GM19467 (cell line): ENCODE results near the gene SEMA4C.

Experiments used
- ATAC-seq: cut with Tn5 transposase; IDR thresholded peaks from one replicate; pipeline ENCODE4 v1.9.1; 2021; ENCODE audit warnings: mild to moderate bottlenecking, moderate library complexity; ENCODE audit not compliant: unreplicated experiment

Gene SEMA4C, protein sequence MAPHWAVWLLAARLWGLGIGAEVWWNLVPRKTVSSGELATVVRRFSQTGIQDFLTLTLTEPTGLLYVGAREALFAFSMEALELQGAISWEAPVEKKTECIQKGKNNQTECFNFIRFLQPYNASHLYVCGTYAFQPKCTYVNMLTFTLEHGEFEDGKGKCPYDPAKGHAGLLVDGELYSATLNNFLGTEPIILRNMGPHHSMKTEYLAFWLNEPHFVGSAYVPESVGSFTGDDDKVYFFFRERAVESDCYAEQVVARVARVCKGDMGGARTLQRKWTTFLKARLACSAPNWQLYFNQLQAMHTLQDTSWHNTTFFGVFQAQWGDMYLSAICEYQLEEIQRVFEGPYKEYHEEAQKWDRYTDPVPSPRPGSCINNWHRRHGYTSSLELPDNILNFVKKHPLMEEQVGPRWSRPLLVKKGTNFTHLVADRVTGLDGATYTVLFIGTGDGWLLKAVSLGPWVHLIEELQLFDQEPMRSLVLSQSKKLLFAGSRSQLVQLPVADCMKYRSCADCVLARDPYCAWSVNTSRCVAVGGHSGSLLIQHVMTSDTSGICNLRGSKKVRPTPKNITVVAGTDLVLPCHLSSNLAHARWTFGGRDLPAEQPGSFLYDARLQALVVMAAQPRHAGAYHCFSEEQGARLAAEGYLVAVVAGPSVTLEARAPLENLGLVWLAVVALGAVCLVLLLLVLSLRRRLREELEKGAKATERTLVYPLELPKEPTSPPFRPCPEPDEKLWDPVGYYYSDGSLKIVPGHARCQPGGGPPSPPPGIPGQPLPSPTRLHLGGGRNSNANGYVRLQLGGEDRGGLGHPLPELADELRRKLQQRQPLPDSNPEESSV

DNA sequence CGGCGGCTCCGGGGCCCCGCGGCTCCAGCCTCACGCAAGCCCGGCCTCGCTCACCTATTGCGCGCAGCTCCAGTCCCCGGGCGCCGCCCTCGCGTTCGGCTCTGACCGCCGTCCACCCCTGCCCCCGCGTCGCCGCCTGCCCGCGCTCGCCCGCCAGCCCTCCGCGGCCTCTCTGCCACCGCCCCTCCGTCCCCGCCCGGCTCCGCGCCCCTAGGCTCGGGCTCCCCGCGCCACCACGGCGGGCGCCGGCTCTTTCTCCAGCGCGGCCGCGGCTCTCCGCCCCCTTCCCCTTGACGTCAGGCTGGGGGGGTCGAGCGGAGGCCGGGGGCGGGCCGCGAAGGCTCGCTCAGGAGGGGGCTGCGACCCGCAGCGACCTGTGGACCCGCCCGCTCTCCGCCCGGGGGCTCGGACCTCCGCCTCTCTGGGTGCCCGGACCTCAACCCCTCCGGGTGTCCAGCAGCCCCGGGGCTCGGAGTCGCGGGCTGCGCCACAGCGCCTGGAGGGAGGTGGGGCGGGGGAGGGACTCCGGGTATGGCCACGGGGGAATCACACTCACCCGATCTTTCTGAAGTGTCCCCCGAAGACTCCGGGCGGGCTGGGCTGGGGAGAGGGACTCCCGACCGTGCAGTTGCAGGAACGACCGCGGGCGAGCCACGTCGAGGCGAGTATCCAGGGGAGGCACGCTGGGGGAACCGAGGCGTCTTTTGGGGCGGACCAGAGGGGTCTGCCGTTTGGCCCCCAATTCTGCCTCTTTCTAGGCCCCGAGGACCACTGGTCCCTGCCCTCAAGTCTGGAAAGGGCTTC, at the start of gene SEMA4C:
Gene SEMA4C, minus strand, starts transcription at position 259 of the 804 bp plus-strand sequence. CDS start 2,194 bp downstream, outside the sequence.
- ATAC-seq = no peak

DNA sequence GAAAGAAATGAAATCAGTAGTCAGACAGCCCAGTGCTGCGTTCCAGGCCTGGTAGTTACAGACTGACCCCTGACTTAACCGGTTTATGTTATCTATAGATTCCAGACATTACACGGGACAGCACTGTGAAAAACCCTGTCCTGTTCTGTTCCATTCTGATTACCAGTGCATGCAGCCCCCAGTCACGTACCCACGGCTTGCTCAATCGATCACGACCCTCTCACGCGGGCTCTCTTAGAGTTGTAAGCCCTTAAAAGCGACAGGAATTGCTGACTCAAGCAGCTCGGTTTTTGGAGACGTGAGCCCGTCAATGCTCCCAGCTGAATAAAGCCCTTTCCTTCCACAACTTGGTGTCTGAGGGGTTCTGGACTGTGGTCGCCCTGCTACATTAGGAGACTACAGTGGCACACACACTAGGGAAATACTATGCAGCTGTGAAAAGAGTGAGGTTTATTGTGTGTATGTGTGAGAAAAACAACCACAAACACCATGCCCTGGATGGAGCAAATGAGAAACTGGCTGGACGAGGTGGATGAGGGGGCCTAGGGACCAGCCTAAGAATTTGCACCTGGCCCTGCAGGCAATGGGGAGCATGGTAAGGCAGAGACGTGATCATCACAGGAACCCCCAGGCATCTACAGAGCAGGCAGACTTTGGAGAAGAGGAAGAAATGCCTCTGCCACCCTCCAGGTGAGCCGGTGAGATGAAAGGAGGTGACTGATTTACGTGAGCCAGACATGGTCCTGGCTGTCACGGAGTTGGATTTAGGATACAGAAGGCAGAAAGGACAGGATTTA, 49.1 kb upstream of the SEMA4C start:
- no peak for ATAC-seq

DNA sequence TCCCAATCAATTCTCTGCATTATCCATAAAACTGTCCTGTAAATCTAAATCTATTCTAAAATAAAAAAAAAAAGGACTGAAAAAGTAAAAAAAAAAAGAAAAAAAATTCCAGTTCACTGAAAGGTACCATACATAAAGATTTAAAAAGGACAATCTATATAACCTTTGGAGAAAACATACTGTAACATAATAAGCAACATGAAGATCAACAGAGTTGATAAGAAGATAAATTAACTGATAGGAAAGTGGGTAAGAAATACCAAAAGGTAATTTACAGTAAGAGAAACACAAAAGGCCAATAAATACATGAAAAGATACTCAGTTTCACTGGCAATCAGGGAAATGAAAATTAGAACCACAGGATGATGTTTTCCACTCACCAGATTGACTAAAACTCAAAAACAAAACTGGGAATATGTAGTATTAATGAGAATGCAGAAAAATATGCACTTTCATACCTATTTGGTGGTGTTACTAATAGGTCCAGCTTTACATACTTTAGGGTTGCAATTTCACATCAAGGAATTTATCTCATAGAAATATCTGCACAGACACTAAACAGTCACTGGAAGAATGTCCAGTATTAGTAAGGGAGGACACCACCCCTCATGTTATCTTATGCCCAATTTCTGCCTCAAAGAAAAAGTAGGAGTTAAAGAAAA, 48.3 kb upstream of the SEMA4C start:
- no peak for ATAC-seq

DNA sequence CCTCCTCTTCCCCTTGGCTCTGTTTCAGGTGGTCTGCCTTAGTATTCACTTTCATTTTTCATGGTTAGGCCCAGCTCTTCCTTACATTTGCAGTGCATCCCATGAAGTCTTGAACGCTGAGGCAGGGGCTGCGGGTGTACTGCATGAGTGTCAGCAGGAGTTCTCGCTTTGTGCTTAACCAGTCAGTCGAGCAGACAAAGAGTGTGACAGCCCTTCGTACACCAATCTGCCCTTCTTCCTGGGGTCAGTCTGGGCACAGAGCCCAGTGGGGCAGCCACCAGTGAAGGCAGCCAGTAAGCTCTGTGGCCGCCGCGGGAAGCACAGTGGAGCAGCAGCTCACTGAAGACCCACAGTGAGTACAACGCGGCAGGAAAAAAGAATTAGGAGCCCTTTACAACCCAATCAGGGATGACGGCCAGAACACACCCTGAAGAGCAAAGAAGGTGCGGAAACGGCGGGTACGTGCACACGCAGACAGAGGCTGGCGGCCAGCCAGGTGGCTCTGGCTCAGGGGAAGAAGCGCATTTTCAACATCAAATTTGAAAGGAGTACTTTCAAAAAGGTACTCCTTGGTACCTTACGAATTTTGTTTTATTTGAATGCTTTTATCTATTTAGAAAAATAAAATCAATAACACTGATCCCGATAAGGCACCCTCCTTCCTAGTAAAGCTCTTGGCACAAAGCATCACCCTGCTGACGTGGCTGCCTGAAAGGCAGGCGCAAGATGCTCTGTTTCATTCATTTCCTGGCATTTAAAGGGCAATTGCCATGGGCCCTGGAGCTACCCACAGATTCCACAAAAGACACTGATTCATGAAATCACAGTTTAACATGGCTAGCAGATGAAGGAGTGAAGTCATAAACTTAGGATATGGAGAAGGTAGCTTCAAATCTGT, 47.0 kb upstream of the SEMA4C start:
- no peak for ATAC-seq

DNA sequence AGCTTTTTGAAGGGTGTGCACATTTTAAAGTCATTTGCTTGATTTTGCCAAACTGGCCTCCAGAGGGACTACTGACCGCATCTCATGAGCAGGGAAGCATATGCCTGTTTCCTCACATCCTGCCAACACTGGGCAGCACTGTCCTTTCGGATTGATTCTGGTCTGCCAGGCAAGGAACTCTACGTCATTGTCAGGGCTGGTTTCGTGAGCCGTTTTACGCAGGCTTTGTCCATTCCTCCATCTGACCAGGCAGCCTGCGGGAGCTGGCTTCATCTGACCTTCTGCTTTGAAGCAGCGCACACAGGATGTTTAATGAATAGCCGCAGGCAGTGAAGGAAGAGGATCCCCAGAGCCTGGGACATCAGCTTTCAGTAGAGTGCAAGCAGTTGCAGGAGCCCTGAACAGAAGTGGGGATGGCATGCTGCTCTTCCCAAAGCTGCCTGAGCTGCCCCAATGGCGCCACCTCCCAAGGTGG, 46.3 kb upstream of the SEMA4C start:
- ATAC-seq = no peak

DNA sequence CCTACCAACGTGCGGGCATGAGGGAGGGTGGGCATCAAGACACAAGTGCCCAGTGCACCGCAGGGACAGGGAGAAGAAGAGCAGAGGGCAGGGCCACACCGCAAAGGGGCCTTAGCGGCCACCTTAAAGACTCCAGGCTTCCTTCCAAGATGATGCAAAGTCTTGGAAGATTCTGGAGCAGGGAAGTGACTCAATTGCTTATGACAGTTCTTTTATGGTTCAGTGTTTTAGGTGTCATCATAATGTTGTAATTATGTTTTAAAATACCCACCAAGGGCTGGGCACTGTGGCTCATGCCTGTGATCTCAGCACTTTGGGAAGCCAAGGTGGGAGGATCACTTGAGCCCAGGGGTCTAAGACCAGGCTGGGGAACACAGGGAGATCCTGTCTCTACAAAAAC, 44.5 kb upstream of the SEMA4C start:
- ATAC-seq = no peak

DNA sequence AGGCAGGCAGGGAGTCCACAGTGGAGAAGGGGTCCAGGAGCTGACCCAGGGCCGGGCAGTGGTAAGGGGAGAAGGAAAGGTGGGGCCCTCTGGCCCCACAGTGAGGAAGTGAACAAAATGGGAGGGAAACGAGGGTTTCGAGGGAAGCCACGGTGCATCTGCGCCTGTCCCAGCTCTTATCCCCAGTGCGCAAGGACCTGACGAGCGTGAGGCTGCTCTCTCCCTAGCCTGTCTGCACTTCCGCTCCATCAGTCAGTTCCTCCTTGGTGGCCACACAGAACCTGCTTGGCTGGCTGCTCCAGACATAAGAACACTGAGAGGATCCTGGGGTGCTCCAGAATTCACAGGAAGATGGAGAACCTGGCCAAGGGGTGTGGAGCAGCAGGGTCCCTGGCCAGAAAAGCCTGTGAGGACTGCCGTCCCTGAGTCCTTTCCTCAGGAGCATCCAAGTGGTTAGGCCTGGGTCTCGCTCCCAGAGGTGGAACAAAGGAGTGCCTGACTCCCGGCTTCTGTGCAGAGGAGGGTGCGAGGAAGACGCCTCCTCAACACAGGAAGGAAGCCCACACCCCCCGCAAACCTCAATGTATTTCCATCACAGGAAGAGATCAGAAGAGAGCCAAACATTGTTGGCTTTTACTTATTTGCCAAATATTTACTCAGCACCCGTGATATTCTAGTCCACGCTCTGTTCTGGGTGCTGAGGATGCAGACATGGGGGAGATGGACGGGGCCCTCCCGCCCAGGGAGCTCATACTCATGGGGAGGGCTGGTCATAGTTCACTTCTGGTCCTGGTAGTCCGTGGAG, 43.7 kb upstream of the SEMA4C start:
- no peak for ATAC-seq

DNA sequence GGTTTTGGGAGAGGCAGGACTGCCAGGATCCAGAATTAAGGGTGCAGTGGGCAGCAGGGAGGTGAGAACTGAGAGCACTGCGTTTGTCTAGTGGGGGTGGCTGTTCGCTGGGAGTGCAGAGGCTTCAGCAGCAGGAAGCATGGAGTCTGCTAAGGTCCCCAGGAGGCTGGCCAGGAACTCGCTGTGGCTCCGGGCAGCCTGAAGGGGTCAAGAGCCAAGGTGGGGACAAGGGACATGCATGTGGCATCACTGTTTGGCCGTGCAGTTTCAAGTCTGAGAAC, 43.2 kb upstream of the SEMA4C start:
- no peak for ATAC-seq

DNA sequence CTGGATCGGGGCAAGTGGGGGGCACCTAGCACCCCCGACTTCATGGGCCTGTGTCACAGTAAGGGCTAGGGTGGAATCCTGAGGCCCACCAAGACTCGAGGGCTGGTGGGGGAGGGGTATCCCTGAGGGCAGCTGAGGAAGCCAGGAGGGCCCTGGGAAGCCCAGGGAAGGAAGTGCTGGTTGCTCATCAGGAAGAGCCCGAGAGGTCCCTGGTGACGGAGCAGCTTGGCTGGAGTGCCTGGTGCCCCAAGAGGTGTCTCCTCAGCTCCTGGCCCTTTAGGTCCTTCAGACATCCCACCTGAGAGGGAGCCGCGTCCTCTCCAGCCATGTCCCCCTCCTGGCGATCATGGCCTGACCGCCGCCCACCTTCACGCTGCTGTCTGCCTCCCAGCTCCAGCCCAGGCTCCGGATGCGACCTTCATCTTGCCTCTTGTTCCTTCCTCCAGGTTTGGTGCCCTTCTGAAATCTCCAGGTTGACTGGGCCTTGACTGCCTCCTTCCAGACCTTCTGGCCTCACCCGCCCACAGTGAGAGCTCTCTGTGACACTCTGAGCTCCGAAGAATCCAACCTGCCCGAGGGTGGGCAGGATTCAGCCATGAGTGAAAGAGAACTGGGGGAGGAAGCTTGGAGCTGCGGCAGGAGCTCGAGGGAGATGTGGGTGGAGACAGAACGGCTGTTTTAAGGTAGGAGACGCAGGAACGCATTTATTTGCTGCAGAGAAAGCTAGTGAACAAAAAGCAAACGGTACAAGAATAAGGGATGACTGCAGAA, 42.7 kb upstream of the SEMA4C start:
- ATAC-seq = no peak

DNA sequence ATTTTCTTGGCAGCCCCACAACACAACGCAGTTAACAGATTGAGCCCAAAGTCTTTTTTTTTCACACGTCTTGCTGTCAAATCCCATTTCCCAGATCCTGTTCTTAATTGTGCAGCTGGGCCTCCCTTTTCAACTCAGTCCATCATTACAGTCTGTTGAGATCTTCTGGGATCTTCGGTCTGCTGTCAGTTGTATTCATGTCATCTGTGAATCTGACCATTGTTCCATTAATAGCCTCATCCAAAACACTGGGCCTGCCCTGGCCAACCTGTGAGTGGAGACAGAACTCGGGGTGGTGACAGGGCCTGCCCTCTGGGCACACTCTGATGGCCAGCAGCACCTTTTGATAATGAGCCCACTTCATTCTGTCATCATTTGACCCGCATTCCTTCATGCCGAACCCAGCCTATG, 39.7 kb upstream of the SEMA4C start:
- ATAC-seq = no peak

DNA sequence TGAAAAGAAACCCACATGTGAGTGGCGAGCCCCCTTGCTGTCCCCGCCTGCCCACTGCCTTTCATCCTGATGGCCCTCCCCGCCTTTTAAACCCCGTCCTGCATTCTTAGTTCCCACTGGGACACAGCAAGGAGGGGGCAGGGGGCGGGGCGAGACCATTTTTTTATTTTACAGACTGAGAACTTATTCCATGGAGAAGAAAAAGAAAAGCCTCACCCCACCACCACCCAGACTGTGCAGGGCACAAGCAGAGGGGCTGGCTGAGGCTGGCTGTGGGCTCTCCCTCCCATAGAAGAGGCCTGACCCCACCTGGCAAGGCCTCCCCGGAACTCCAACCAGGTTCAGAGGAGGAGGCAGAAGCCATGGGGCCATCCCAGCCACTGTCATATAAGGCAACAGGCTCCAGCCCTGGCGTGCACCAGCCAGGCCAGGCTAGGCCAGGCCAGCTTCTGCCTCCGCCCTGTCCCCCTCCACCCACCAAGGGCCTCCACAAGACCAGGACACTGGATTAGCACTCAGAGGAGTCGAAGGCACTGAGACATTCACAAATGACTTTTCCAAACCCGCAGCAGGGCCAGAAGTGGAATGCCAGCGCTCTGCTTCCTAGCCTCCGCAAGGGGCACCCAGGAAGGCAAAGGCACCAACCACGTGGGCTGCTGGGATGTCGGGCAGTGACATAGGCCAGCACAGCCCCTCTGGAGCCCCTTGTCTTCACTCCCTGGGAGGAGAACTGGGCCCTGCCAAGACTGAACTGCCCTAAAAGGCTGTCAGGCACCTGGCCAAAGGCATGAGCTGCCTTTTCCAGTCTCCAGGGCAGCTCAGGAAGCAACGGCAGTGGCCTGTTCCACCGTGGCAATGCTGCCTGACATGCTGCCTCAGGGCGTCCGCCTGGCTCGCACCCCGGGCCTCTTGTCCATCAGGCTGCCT, 37.5 kb upstream of the SEMA4C start:
- ATAC-seq = no peak

DNA sequence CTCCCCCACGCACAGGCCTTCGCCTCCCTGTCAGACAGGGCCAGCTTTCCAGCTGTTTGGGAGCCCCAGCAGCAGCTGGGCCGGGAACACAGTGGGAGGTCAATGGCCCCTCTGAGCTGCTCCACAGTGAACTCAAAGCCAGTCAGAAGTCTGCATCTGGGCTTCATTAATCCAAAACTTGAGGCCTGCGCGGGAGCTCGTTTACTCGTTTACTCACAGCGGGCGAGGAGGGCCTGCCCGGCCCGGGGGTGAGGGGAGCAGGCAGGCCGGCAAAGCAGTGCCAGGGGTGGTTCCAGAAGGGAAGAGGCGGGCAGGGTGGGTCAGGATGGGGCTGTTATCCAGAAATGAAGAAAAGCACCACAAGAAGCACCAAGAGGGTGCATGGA, 36.8 kb upstream of the SEMA4C start:
- ATAC-seq = no peak

DNA sequence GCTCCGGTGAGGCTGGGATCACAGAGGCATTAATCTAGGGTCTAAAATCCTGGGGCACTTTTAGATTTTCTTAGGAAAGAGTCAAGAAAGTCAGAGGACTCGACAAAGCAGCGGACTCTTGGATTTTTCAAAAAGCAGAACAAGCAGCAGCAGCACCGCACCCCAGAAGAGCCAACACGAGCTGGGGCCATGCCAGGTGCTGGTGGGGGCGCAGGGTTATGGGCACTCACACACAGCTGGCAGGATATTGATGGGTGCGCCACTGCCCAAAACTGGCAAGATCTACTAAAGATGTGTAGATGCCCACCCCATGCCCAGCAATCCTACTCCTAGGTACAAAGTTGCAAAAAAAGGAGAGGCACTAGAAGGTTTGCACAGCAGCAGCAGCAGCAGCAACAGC, 33.9 kb upstream of the SEMA4C start:
- no peak for ATAC-seq

DNA sequence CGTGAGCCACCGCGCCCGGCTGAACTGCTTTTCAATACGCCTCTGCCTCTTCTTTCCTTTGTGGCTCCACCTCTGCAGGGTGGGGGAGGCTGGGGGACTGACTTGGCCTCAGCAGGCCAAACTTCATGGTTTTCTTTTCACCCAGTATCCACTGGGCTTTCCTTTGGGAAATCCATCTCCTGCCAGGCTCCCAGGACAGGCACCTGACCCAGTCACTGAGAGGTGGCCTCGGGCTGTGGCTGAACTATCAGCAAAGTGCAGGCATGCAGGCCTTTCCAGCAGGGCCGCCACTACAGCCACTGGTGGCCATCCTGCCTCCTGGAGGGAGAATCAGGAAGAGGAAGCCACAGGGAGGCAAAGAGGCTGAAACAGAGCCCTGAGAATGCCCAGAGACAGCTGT, 33.4 kb upstream of the SEMA4C start:
- no peak for ATAC-seq

DNA sequence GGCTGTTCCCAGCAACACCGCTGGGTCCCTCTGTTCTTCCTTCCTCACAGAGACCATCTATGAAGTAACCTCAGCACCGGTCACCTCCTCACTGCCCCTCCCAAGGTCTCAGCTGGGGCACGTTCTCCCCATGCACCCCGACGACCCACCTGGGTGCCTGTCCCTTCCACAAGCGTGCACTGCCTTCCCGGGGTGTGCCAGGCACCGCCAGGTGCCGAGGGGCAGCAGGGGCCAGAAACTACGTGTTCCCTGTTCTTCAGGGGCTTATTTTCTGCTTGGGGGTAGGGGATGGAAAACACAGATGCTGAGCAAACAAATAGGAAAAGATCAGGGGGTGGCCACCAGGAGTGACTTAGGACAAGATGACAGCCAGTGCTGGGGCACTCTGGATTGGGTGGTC, 30.4 kb upstream of the SEMA4C start:
- no peak for ATAC-seq

DNA sequence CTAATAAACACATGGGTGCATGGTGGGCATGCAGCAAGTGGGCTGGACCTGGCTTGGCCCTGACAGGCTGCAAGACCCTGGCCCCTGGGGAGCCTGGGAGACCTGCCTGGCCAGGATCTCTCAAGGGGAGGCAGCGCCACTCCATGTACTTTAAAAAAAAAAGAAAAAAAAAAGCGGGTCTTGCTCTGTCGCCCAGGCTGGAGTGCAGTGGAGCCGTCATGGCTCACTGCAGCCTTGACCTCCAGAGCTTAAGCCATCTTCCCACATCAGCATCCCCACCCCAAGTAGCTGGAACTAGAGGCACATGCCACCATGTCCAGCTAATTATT, 29.5 kb upstream of the SEMA4C start:
- ATAC-seq = no peak
